Hippocampal formation (tissue), 2 donors: Measurements from ENCODE around the gene KCNAB2.
"Not testable (repeated sequence)": the region's sequence is repeated elsewhere in the genome, so short reads cannot be mapped to it uniquely, and the experiment has no call there.

Experiments used
- DNase-seq, 2 donors: peaks; one replicate each; lab custom pipeline; 2025; lab: John Stamatoyannopoulos, UW

The KCNAB2 gene

GRCh38 chr1:6010554-6010953 lies 35.1 kb upstream of the KCNAB2 start:
- no peak for DNase-seq

DNA sequence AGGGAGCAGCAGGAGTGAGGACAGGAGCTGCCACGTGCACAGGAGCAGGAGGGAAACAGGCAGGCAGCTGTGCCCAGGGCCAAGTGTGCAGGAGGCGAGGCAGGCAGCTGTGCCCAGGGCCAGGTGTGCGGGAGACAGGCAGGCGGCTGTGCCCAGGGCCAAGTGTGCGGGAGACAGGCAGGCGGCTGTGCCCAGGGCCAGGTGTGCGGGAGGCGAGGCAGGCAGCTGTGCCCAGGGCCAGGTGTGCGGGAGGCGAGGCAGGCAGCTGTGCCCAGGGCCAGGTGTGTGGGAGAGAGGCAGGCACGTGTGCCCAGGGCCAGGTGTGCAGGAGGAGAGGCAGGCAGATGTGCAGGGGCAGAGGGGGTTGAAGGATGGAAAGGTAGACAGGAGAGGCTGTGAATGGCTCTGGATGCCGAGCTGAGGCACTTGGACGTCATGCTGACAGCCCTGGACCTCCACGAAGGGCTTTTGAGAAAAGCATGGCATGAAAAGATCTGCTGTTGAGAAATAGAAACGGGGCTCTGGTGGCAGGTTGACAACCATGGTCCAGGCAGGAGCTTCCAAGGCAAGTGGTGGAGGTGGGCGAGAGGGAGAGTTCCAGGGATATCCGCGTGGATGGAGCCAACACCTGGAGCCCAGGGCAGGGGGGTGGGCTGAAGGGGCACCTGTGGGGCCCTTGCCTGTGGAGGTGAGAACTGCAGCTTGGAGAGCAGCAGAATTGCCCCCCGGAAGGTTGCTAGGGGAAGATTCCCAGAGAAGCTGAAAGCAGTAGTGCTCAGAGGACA lies 34.3 kb upstream of the KCNAB2 start:
- no peak for DNase-seq

DNA sequence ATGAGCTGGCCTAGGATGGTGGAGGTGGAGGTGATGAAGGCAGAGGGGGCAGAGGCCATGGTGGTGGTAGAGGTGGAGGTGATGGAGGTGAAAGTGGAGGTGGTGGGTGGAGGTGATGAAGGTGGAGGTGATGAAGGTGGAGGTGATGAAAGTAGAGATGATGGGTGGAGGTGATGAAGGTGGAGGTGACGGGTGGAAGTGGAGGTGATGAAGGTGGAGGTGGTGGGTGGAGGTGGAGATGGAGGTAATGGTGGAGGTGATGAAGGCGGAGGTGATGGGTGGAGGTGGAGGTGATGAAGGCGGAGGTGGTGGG lies 33.8 kb upstream of the KCNAB2 start:
- DNase-seq = no peak

- DNase-seq = no peak
Observed at GRCh38 chr1:6012529-6013318, 33.0 kb upstream of the KCNAB2 start.

GRCh38 chr1:6013491-6013890 lies 32.2 kb upstream of the KCNAB2 start:
- no peak for DNase-seq

GRCh38 chr1:6014130-6014999 lies 31.3 kb upstream of the KCNAB2 start:
- DNase-seq = no peak

DNA sequence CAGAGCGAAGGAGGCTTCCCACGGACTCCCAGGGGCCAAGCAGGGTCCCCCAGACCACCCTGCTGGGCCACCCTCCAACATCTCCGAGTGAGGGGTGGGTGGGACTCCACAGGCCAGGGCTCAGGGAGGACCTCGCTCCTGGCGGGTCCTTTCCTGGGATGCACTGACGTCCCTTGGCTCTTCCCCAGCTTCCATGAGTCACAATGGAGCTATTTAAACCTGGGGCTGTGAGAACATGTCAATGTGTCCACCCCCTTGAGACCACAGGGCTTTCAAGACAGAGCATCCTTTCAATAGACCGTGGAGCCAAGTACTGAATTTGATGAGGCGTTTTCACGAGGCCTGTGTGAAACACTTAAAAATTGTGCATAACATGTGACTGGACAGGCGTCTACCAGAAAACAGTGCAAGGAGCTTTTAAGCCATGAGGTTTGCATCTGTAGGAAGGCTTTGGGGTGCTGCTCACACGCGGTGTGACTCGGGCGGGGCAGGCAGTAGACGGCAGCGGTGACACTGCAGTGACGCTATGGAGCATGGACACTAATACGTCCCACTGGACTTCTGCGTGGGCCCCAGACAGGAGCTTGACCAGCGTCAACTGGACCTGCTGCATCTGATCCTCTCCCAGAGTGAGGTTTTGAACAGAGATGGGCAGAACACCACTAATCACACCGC lies 29.4 kb upstream of the KCNAB2 start:
- DNase-seq = no peak

GRCh38 chr1:6017654-6018053 lies 28.0 kb upstream of the KCNAB2 start:
- not testable (repeated sequence) for DNase-seq

GRCh38 chr1:6019166-6019845 lies 26.4 kb upstream of the KCNAB2 start:
- no peak for DNase-seq

- DNase-seq = no peak
Observed at GRCh38 chr1:6022193-6022592, 23.5 kb upstream of the KCNAB2 start.

DNA sequence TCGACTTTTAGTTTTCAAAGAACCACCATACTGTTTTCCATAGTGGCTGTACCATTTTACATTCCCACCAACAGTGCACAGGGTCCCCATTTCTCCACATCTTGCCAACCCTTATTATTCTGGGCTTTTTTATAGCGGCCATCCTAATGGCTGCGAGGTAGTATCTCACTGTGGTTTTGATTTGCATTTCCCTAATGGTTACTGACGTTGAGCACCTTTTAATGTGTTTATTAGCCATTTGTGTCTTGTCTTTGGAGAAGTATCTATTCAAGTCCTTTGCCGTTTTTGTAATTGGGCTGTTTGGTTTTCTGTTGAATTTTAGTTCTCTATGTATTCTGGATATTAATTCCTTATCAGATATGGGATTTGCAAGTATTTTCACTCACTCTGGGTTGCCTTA lies 22.3 kb upstream of the KCNAB2 start:
- DNase-seq = no peak

DNA sequence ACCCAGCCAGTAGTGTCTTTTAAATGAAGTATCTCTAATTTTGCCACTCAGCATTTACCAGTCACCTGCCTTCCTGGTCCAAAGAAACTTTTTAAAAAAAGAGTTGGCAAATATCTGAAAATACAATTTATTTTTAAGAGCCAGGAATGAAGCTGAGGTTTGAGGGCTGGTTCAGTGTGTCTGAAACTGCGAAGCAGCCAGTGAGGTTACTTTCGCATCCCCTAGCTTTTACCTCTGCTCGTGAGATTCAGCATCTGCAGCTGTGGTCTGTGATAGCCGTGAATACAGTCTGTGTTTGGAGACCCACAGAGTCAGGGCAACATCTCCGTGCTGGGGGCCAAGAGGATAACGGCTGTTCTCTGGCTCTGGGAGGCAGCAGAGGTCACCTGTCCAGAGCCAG lies 21.3 kb upstream of the KCNAB2 start:
- no peak for DNase-seq

DNA sequence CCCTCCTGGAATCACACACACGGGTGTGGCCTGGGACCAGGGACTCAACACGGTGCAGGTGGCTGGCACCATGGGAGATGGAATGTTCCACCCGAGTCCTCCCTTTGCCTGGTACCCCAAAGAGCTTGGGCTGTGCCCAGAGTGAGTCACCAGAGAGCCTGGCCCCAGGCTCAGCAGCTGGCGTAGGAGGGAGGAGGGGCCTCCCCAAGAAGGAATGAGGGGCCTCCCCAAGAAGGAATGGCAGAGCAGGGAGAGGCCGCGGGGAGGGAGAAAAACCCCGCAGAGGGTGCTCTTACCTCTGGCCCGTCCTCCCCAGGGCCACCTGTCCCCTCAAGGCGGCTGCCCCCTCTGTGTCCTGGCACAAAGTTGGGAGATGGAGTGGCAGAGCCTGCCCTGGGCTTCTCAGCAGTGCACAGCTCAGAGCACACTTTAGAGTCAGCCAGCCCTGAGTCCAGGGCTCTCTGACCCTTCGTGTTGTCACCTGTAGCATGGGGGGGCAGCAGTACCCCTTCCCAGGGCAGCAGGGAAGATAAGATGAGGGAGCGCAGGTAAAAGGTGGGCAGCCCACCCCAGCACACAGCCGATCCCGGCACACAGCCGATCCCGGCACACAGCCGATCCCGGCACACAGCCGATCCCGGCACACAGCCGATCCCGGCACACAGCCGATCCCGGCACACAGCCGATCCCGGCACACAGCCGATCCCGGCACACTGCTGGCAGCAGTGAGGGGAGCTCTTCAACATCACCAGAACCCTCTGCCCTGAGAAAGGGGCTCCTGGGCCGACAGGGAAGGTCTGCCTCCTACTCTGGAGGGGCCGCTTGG lies 20.2 kb upstream of the KCNAB2 start:
- no peak for DNase-seq

GRCh38 chr1:6026095-6026809 lies 19.4 kb upstream of the KCNAB2 start:
- DNase-seq = peak in 1 of 2 donors; percentile 13

DNA sequence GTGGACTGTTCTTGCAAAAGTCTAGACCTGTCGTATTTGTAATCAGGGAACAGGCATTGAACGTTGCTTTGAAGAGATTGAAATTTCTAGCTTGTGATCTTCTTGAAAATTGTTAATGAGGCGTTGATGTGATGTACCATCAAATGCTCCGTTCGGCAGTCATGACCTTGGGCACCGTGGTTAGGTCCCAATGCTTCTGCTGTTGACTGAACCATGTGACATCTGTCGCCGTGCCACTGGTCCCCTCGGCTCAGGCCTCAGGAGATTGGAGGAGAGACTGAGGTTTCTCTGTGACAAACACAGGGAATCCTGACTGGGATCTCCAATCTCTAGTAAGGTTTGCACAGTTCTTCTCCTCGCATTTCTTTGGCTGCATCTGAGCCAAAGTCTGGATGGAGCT lies 18.1 kb upstream of the KCNAB2 start:
- no peak for DNase-seq

GRCh38 chr1:6028042-6028850 lies 17.4 kb upstream of the KCNAB2 start:
- DNase-seq = no peak

- DNase-seq = no peak
Observed at GRCh38 chr1:6029351-6029750, 16.3 kb upstream of the KCNAB2 start.

GRCh38 chr1:6030132-6030531 lies 15.6 kb upstream of the KCNAB2 start:
- no peak for DNase-seq
